Osteoblast (primary cell): Measurements from ENCODE around the gene ZSWIM6. TPM values are rescaled to one million over a fixed set of nuclear protein-coding genes. Genes with fewer than 3 reads are reported as not detected.

Experiments
- DNase-seq: peaks from one replicate; pipeline ENCODE4 v3.0.0; 2011; ENCODE audit warnings: low spot score, mixed read lengths; ENCODE audit not compliant: insufficient read length; ENCODE audit errors: missing footprints
- H2AFZ ChIP-seq: 2 replicates; pipeline ENCODE4 v1.6.0; 2011; ENCODE audit warnings: mild to moderate bottlenecking, low read length
- H3K27ac ChIP-seq: 2 replicates; pipeline ENCODE4 v1.5.1; 2011; ENCODE audit warnings: mild to moderate bottlenecking, low read depth, low read length, moderate library complexity
- H3K27me3 ChIP-seq: 2 replicates; pipeline ENCODE4 v1.6.0; 2012; ENCODE audit warnings: mild to moderate bottlenecking, control low read depth, inconsistent platforms, low read length, moderate library complexity; ENCODE audit not compliant: insufficient read depth
- H3K36me3 ChIP-seq: 2 replicates; pipeline ENCODE4 v1.5.1; 2011; ENCODE audit warnings: mild to moderate bottlenecking, low read length, control low read depth, moderate library complexity; ENCODE audit not compliant: insufficient read depth
- H3K4me1 ChIP-seq: 2 replicates; pipeline ENCODE4 v1.5.1; 2011; ENCODE audit warnings: mild to moderate bottlenecking, low read length, control low read depth, moderate library complexity; ENCODE audit not compliant: insufficient read depth
- H3K4me2 ChIP-seq: 2 replicates; pipeline ENCODE4 v1.6.0; 2011; ENCODE audit warnings: mild to moderate bottlenecking, low read length; ENCODE audit not compliant: insufficient read depth
- H3K4me3 ChIP-seq: fragments of 200-600 bp; sonication (generic); 3 replicates; pipeline ENCODE4 v1.5.1; 2012; ENCODE audit warnings: mild to moderate bottlenecking, low read length, inconsistent platforms; ENCODE audit not compliant: insufficient read depth
- H3K79me2 ChIP-seq: 2 replicates; pipeline ENCODE4 v1.6.0; 2012; ENCODE audit warnings: mild to moderate bottlenecking, low read length, control low read depth, inconsistent platforms; ENCODE audit not compliant: insufficient read depth
- H3K9me3 ChIP-seq: 2 replicates; pipeline ENCODE4 v1.5.1; 2011; ENCODE audit warnings: low read depth, low read length, control low read depth
- H4K20me1 ChIP-seq: 2 replicates; pipeline ENCODE4 v1.6.0; 2012; ENCODE audit warnings: mild to moderate bottlenecking, low read length, control low read depth; ENCODE audit not compliant: insufficient read depth
- total RNA-seq: library from RNA; depleted of rRNA; stranded (reverse); fragments of >200 nt; gene quantifications from 2 replicates; pipeline ENCODE4 v1.2.3, GENCODE V29; 2012
- TF ChIP-seq, protein P1 (sequence below): IDR thresholded peaks from 2 replicates; pipeline ENCODE4 v1.5.1; 2011; ENCODE audit warnings: mild to moderate bottlenecking, low read depth, low read length, moderate library complexity; ENCODE audit errors: extremely low read depth

The ZSWIM6 gene
- total RNA-seq, 1 donor, result 10.5 TPM

DNA sequence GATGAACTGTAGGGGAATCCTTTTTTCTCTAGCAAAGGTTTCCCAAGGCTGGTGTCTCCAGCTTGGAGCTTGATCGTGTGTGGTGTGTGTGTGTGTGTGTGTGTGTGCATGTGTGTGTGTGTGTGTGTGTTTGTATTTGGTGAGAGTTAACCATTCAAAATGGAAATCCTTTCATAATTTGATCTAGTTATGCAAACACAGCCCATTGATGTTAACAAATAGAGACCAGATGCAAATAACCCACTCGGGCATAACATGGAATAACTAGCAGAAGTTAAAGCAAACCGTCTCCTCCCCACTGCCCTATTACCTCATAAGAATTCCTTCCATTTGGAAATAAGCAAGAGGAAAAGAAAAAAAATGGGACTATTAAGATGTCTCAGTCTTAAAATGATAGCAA is 24.9 kb upstream of the ZSWIM6 start:
- Histone ChIP-seq H3K27me3 (no peaks in the 10 kb centered on the region), H3K4me2 (peak overlapping the region; percentile 77), H3K36me3 (no peaks in the 10 kb centered on the region), H3K79me2 (no peaks in the 10 kb centered on the region), H3K9me3 (no peaks in the 10 kb centered on the region), H3K27ac (peak overlapping the region; percentile 94), H2AFZ (peak overlapping the region; percentile 86), H3K4me3 (peak overlapping the region; percentile 58), H3K4me1 (peaks cover 56% of the 10 kb centered on the region), H4K20me1 (no peaks in the 10 kb centered on the region)
- TF ChIP-seq, protein P1, sequence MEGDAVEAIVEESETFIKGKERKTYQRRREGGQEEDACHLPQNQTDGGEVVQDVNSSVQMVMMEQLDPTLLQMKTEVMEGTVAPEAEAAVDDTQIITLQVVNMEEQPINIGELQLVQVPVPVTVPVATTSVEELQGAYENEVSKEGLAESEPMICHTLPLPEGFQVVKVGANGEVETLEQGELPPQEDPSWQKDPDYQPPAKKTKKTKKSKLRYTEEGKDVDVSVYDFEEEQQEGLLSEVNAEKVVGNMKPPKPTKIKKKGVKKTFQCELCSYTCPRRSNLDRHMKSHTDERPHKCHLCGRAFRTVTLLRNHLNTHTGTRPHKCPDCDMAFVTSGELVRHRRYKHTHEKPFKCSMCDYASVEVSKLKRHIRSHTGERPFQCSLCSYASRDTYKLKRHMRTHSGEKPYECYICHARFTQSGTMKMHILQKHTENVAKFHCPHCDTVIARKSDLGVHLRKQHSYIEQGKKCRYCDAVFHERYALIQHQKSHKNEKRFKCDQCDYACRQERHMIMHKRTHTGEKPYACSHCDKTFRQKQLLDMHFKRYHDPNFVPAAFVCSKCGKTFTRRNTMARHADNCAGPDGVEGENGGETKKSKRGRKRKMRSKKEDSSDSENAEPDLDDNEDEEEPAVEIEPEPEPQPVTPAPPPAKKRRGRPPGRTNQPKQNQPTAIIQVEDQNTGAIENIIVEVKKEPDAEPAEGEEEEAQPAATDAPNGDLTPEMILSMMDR, result no peak
- no peak for DNase-seq

DNA sequence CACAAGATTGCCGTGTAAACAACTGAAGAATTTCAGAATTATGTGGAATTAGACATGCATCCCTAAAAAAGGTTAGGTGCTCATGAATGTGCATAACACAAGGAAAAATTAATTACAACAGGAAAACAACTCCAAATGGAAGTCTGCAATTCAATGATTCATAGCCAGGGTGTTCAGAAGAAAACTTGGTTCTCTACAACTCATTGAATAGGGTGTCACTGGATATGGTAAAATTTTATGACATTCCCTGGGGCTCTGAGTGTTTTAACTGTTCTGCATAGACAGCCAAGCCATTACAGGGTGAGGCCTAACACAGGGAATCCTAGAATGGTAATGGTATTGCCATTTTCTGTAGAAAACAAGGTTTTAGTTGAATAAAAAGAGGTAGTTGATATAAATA is 24.4 kb upstream of the ZSWIM6 start:
- Histone ChIP-seq H3K4me2 (no peak overlapping the region), H2AFZ (no peak overlapping the region), H4K20me1 (no peaks in the 10 kb centered on the region), H3K4me3 (no peak overlapping the region), H3K27ac (peak overlapping the region; percentile 94), H3K36me3 (no peaks in the 10 kb centered on the region), H3K9me3 (no peaks in the 10 kb centered on the region), H3K4me1 (peaks cover 56% of the 10 kb centered on the region), H3K27me3 (no peaks in the 10 kb centered on the region), H3K79me2 (no peaks in the 10 kb centered on the region)
- TF ChIP-seq, protein P1, result no peak
- DNase-seq, result no peak

DNA sequence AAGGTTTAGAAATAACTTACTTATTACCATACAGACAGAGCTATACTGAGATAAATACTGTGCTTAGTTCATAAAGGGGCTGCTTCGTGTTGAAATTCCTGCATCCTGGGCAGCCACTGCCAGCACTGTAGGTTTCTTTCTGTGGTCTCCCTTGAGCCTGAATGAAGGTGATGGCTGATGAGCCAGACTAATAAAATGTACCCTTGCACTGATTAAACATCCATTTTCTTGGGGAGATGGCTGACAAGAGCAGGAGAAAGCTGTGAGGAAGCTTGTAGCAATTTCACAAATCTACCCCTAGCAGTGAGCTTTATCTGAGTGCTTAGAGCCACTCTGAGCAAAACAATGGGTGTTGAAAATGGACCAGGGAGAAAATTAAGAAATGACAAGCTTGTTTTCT is 23.3 kb upstream of the ZSWIM6 start:
- no peak overlapping the region for H3K27ac ChIP-seq
- H3K4me1 ChIP-seq, result peaks cover 54% of the 10 kb centered on the region
- DNase-seq, result no peak
- H3K36me3 ChIP-seq, result no peaks in the 10 kb centered on the region
- H4K20me1 ChIP-seq, result no peaks in the 10 kb centered on the region
- H2AFZ ChIP-seq, result no peak overlapping the region
- no peaks in the 10 kb centered on the region for H3K79me2 ChIP-seq
- TF ChIP-seq, protein P1, result no peak
- H3K27me3 ChIP-seq, result no peaks in the 10 kb centered on the region
- no peaks in the 10 kb centered on the region for H3K9me3 ChIP-seq
- no peak overlapping the region for H3K4me2 ChIP-seq
- H3K4me3 ChIP-seq, result no peak overlapping the region

DNA sequence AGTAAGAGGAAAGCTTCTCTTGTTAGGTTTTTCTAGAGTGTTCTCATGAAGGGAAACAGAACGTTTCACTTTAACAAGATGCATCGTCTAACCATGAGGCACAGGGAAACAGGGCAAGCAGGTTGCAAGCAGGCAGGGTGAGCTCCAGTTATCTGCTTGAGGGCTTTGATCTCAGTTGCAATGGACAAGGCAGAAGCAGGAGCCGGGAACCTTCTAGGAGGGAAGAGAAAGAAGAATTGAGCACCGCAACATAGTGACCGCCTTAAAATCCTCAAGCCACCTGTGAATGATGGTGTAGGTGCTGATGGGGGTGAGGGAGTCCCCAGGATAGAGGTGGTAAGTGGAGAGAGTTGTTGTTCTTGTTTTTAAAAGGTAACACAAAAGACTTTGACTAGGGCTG is 22.9 kb upstream of the ZSWIM6 start:
- Histone ChIP-seq H3K4me2 (no peak overlapping the region), H2AFZ (no peak overlapping the region), H3K4me1 (peaks cover 54% of the 10 kb centered on the region)

More for the DNA sequence above, 22.9 kb upstream of the ZSWIM6 start:
- no peak overlapping the region for H3K27ac ChIP-seq
- no peaks in the 10 kb centered on the region for H3K36me3 ChIP-seq
- no peaks in the 10 kb centered on the region for H3K27me3 ChIP-seq
- no peak for DNase-seq
- TF ChIP-seq, protein P1, result no peak
- no peak overlapping the region for H3K4me3 ChIP-seq
- no peaks in the 10 kb centered on the region for H3K79me2 ChIP-seq
- H3K9me3 ChIP-seq, result no peaks in the 10 kb centered on the region
- H4K20me1 ChIP-seq, result no peaks in the 10 kb centered on the region
